ENCODE measurements around the gene PLGRKT.
A peak's percentile ranks its signal among the peaks of the same experiment; 100 is the strongest.
"Not testable (repeated sequence)": the region's sequence is repeated elsewhere in the genome, so short reads cannot be mapped to it uniquely, and the experiment has no call there.

Gene PLGRKT

GRCh38 chr9:5432890-5433289, 4.8 kb downstream of the PLGRKT start:
- not testable (repeated sequence) for DNase-seq (ENCODE audit: low read depth in 2 of 2)

DNA sequence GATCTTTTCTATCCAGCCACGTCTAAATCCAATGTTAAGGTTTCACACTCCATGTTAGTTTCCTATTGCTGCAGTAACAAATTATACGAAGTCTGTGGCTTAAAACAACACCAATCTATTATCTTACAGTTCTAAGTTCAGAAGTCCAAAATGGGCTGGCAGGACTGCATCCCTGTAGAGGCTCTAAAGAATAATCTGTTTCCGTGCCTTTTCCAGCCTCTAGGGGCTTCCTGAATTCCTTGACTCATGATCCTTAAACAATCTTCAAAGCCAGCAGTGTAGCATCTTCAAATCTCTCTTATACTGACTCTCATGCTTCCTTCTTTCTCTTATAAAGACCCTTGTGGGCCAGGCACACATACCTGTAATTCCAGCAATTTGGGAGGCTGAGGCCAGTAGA, 6.8 kb downstream of the PLGRKT start:
- no peak for DNase-seq (ENCODE audit: low read depth in 2 of 2)

DNA sequence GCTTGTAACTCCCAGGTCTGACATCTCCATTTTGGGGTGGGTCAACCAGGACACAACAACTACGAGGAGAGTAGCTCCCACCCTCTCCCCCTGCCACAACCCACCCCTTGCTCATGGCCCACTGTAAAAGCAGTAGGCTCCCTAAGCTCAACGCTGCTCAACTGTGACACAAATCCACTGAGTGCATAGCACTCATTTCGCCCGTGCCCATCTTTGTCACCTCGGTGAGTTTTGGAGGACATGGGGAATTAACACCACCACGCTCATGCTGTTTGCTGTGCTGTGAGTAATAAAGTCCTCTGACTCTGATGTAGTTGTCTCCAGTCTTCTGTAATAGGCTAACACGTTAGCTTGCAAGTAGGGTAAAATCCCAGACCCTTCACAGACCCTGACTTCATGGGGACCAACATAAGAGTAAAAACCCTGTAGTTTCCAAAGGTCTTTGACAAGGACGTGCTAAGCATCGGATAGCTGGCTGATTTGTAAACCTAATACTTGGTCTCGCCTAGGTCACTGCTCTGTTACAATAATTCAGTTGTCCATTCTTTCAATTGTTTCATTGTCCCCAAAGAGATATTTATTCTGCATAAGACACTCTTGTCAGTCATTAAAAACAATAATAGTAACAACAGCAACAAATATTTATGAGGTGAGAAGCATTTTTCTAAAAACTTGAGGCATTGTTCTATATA, 7.7 kb downstream of the PLGRKT start:
- DNase-seq (ENCODE audit: low read depth in 2 of 2): no peak

DNA sequence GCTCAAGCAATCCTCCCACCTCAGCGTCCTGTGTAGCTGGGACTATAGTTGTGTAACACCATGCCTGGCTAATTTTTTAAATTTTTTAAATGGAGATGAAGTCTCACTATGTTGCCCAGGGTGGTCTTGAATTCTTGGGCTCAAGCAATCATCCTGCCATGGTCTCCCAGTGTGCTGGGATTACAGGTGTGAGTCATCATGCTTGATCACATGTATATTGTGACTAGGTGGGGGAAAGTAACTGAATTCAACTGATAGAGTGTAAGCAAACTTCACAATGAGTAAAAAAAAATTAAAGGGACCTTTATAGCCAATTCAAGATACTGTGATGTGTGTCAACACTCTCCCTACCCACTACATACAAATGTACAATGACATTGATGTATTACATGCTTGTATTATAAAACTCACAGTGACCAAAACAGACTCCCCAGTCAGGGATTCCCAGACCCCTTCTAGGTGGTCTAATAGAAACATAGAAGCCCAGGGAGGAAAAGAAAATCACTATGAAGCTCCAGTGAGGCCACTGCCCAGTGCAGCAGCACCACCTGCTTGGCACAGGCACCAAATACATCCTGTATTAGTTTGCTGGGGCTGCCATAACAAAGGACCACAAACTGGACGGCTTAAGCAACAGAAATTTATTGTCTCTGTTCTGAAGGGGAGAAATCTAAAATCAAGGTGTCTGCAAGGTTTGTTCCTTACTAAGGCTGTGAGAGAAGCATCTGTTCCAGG, 8.8 kb downstream of the PLGRKT start:
- DNase-seq (ENCODE audit: low read depth in 2 of 2): no peak

GRCh38 chr9:5428172-5428571, 9.6 kb downstream of the PLGRKT start:
- DNase-seq (ENCODE audit: low read depth in 2 of 2): no peak

- no peak for DNase-seq (ENCODE audit: low read depth in 2 of 2)
Measured at GRCh38 chr9:5427005-5427404, 10.7 kb downstream of the PLGRKT start.

DNA sequence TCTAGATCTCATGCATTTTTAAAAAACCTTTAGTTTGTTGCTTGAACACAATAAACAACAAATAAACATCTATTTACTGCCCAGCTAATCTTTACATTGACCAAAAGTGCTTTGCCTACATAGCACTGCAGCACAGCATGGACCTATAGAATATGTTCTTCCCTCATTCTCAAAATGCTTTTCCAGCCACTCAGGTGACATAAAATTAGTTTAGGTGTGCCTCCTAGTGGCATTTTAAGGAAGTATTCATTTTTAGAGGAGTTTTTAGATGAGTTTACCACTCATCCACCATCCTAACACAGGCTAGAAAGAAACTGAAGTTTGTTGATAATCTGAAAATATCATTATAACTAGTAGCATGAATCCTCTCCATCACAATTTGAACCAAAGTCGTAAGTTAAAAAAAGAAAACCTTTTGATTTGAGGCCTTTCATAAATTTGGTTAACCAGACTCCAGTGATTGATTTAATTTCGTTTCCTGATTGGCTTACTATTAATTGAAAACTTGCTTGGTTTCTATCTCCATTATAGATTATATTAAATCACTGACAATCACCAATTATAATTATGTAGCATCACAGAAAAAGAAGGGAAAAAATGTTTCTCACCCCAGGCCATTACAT, 12.6 kb downstream of the PLGRKT start:
- DNase-seq (ENCODE audit: low read depth in 2 of 2): no peak

DNA sequence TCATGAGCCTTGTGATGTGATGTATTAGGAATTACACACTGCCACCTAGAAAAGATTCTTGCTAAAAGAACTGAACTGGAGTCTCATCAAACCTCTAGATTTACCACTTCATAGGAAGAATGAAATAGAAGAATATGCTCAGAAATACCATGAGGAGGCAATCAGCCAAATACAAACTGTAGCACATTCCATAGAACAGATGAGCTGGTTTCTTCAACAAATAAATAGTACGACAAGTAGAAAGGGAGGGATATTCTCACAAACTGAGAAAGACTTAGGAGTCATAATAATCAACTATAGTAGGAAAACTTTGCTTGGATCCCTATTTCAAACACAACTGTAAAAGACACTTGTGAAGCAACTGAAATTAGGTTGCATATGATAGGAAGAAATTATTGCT, 15.4 kb downstream of the PLGRKT start:
- no peak for DNase-seq (ENCODE audit: low read depth in 2 of 2)

GRCh38 chr9:5421163-5421562, 16.6 kb downstream of the PLGRKT start:
- no peak for DNase-seq (ENCODE audit: low read depth in 2 of 2)

GRCh38 chr9:5419987-5420386, 17.7 kb downstream of the PLGRKT start:
- DNase-seq (ENCODE audit: low read depth in 2 of 2): no peak

GRCh38 chr9:5418481-5418880, 19.2 kb downstream of the PLGRKT start:
- no peak for DNase-seq (ENCODE audit: low read depth in 2 of 2)

- no peak for DNase-seq (ENCODE audit: low read depth in 2 of 2)
Measured at GRCh38 chr9:5416953-5417352, 20.8 kb downstream of the PLGRKT start.

GRCh38 chr9:5408596-5408995, 29.1 kb downstream of the PLGRKT start:
- DNase-seq (ENCODE audit: low read depth in 2 of 2): no peak

GRCh38 chr9:5402217-5402616, 35.5 kb downstream of the PLGRKT start:
- DNase-seq (ENCODE audit: low read depth in 2 of 2): no peak

DNA sequence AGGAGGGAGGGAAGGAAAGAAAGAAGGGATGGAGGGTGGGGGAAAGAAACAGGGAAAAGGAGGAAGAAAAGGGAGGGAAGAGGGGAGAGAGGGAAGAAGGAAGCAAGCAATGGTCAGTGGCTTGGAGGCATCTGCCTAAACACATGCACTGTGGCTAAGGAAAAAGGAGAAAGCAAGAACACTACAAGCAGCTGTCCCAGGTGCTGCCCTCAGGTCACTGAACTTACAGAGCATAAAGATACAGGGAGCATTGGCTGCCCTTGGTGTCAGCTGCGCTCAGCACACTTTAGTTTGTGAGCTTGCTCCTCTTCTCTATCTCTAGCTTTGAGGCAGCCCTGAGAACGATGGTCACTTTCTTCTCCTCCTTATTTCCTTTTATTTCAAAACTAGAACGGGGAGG, 40.2 kb downstream of the PLGRKT start:
- not testable (repeated sequence) for DNase-seq (ENCODE audit: low read depth in 2 of 2)

- DNase-seq (ENCODE audit: low read depth in 2 of 2): no peak
Measured at GRCh38 chr9:5395428-5395827, 42.3 kb downstream of the PLGRKT start.

GRCh38 chr9:5393976-5394375, 43.7 kb downstream of the PLGRKT start:
- not testable (repeated sequence) for DNase-seq (ENCODE audit: low read depth in 2 of 2)

DNA sequence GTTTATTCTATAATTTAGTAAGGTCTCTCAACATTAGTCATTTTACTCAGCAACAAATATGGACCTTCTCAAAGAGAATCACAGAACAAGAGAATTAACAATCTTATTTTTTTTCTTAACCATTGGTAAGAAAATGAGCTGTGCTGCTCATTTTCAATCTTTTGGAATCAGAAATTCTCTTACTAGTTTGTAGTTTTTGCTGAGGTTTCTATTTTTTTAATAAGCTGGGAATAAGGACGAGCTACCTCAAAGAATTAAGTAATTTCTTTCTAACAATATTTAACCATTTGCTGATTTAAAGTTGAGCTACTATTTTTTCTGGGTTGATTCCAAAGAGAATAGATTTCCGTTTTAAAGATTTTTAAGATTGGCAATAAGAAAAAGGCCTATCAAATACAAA, 44.2 kb downstream of the PLGRKT start:
- DNase-seq (ENCODE audit: low read depth in 2 of 2): no peak

DNA sequence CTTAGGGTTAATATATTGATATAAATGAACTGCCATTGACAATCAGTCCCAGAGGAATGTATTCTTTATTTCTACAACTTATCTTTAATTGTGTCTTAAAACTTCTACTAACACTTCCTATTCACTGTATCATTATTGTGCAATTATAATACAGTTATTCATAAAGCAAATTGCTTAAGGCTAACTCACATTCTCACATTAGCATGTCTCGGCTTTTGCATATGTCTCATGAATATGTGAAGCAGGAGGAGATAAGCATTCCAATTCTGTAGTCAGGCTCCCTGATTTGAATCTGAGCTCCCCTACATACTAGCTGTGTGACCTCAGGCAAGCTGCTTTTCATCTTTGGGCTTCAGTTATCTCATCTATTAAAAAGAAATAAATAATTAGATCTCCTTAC, 45.4 kb downstream of the PLGRKT start:
- DNase-seq (ENCODE audit: low read depth in 2 of 2): no peak

DNA sequence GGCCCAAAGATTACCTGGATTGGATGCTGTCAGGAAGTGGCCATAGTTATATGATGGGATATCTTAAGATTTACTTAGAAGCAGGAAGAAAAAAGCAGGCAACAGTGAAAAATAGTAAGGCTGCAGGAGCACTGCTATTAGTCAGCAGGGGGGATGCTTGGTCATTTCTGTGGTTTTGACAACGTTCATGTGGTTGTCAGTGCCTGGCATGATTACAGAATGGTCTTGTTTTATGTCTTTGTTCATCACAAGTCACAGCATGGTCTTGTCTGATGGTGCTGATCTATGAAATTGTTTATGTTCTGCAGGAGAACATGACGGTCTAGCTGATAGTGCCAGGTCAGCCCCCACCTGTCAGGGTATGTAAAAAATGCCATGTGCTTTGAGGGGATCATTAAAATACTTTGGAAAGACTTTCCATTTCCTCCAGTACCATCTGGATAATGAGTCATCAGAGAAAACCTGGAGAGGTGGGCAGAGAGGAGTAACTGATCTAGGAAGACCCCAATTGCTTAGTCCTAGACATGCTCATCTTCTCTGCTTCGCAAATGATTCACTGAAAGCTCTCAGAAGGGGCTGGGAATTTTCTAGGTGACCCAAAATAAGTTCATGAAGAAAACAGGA, 48.5 kb downstream of the PLGRKT start:
- DNase-seq (ENCODE audit: low read depth in 2 of 2): peak in 1 of 2 donors; percentile 18

- DNase-seq (ENCODE audit: low read depth in 2 of 2): no peak
Measured at GRCh38 chr9:5388026-5388819, 49.5 kb downstream of the PLGRKT start.

- no peak for DNase-seq (ENCODE audit: low read depth in 2 of 2)
Measured at GRCh38 chr9:5384436-5384835, 53.3 kb downstream of the PLGRKT start.
